B cell (primary cell): Measurements from ENCODE around the gene HNRNPF. TPM values are rescaled to one million over a fixed set of nuclear protein-coding genes. Genes with fewer than 3 reads are reported as not detected.

Experiments used
- ATAC-seq: fragments of 200-7000 bp; cut with Tn5 transposase; one replicate; pipeline ENCODE4 v1.10.0; 2021; ENCODE audit warnings: low read depth, mild to moderate bottlenecking, moderate number of reproducible peaks, moderate library complexity
- CTCF ChIA-PET: fragments of 350-600 bp; sonication (Branson Sonifier 250); formaldehyde crosslinking; loops from one replicate; lab custom pipeline; 2021; ENCODE audit warnings: antibody characterized with exemption, inconsistent platforms; lab: Charles Lee
- POLR2A ChIA-PET: fragments of 350-600 bp; sonication (Branson Sonifier 250); formaldehyde crosslinking; loops from one replicate; lab custom pipeline; 2021; ENCODE audit warnings: antibody characterized with exemption; lab: Charles Lee
- DNase-seq: peaks from one replicate; pipeline ENCODE4 v3.0.0; 2013
- H2AFZ ChIP-seq: 2 replicates; pipeline ENCODE4 v1.6.1; 2012; ENCODE audit warnings: mild to moderate bottlenecking, low read depth, low read length; ENCODE audit not compliant: insufficient read depth, poor library complexity, severe bottlenecking
- H3K27ac ChIP-seq, 2 donors: 1 replicate in 1 of 2; 2 replicates in 1 of 2; pipeline ENCODE4 v1.5.1; 2012 to 2013; ENCODE audit warnings: low read length in 2 of 2, mild to moderate bottlenecking in 2 of 2, moderate library complexity in 1 of 2
- H3K27me3 ChIP-seq, 4 experiments: fragments of 200-600 bp in 1 of 4; sonication (generic) in 1 of 4; replicated peaks in 1 of 4; 1 replicate in 2 of 4; 2 replicates in 2 of 4; pipeline versions ENCODE4 v1.6.1 to v1.7.0; 2013 to 2016; ENCODE audit warnings: low read length in 3 of 4, mild to moderate bottlenecking in 2 of 4, mixed read lengths in 1 of 4, moderate library complexity in 1 of 4; ENCODE audit not compliant: insufficient read depth in 4 of 4, control insufficient read depth in 3 of 4; ENCODE audit errors: control extremely low read depth in 1 of 4
- H3K36me3 ChIP-seq, 2 experiments: replicated peaks in 1 of 2; 1 replicate in 1 of 2; 2 replicates in 1 of 2; pipeline versions ENCODE4 v1.6.1 to v1.7.1; 2013; ENCODE audit warnings: low read length in 1 of 2; ENCODE audit not compliant: insufficient read depth in 2 of 2, control insufficient read depth in 1 of 2; ENCODE audit errors: control extremely low read depth in 1 of 2, extremely low read depth in 1 of 2
- H3K4me1 ChIP-seq, 2 donors: fragments of 200-600 bp in 1 of 2; sonication (generic) in 1 of 2; 1 replicate in 1 of 2; 2 replicates in 1 of 2; pipeline versions ENCODE4 v1.5.1 to v1.6.1; 2013 to 2017; ENCODE audit warnings: low read length in 2 of 2; ENCODE audit not compliant: control insufficient read depth in 2 of 2, insufficient read depth in 2 of 2
- H3K4me2 ChIP-seq: replicated peaks from 2 replicates; pipeline ENCODE3; 2012; ENCODE audit warnings: mild to moderate bottlenecking, low read depth, low read length; ENCODE audit not compliant: poor library complexity, severe bottlenecking
- H3K4me3 ChIP-seq, 5 experiments: fragments of 200-600 bp in 1 of 5; sonication (generic) in 1 of 5; 1 replicate in 3 of 5; 2 replicates in 2 of 5; pipeline versions ENCODE4 v1.5.1 to v1.7.0; 2011 to 2016; ENCODE audit warnings: low read length in 4 of 5, mild to moderate bottlenecking in 4 of 5, low read depth in 2 of 5, control low read depth in 1 of 5, moderate library complexity in 1 of 5; ENCODE audit not compliant: insufficient read depth in 1 of 5; ENCODE audit errors: control extremely low read depth in 1 of 5, extremely low read depth in 1 of 5
- H3K79me2 ChIP-seq: fragments of 200-600 bp; sonication (generic); one replicate; pipeline ENCODE4 v1.6.0; 2016; ENCODE audit warnings: low read length; ENCODE audit not compliant: control insufficient read depth, insufficient read depth
- H3K9ac ChIP-seq: fragments of 200-600 bp; sonication (generic); 2 replicates; pipeline ENCODE4 v1.6.1; 2017; ENCODE audit warnings: mild to moderate bottlenecking, low read length, moderate library complexity
- H3K9me3 ChIP-seq, 3 donors: one replicate each; pipeline versions ENCODE4 v1.6.1 to v1.7.1; 2013; ENCODE audit warnings: low read length in 2 of 3; ENCODE audit not compliant: control insufficient read depth in 2 of 3, insufficient read depth in 1 of 3; ENCODE audit errors: control extremely low read depth in 1 of 3
- H4K20me1 ChIP-seq: 2 replicates; pipeline ENCODE4 v1.6.0; 2012; ENCODE audit warnings: mild to moderate bottlenecking, low read length; ENCODE audit not compliant: insufficient read depth, control insufficient read depth, poor library complexity, severe bottlenecking
- H3K27ac Mint-ChIP-seq: one replicate; pipeline ENCODE4 v1.8.0; 2021; ENCODE audit warnings: mixed read lengths
- H3K27me3 Mint-ChIP-seq: one replicate; pipeline ENCODE4 v1.8.0; 2021; ENCODE audit warnings: mixed read lengths
- H3K4me1 Mint-ChIP-seq: one replicate; pipeline ENCODE4 v1.8.0; 2021; ENCODE audit warnings: mixed read lengths
- H3K4me3 Mint-ChIP-seq: one replicate; pipeline ENCODE4 v1.8.0; 2021; ENCODE audit warnings: mixed read lengths
- H3K9me3 Mint-ChIP-seq: one replicate; pipeline ENCODE4 v1.8.0; 2022; ENCODE audit warnings: mixed read lengths; ENCODE audit not compliant: insufficient read depth
- EZH2 ChIP-seq: IDR thresholded peaks from 2 replicates; pipeline ENCODE4 v1.6.1; 2012; ENCODE audit warnings: borderline replicate concordance, low read depth, mild to moderate bottlenecking, moderate library complexity, low read length; ENCODE audit not compliant: insufficient read depth, poor library complexity, severe bottlenecking
- WGBS: methylation state at CpG from one replicate; pipeline ENCODE4 v1.1.5; 2013; ENCODE audit warnings: missing lambda C conversion rate; ENCODE audit not compliant: insufficient coverage; 5-methylcytosine and 5-hydroxymethylcytosine counted together
- intact Hi-C: fragments of 100-400 bp; cut with micrococcal nuclease; formaldehyde crosslinking; loops from one replicate; pipeline ENCODE4 v1.10.0; 2022
- polyA plus RNA-seq: library from polyadenylated mRNA; depleted of rRNA; stranded (reverse); fragments of >200 nt; gene quantifications from 2 replicates; pipeline ENCODE4 v1.2.3, GENCODE V29; 2012
- total RNA-seq, 2 donors: library from RNA; stranded (reverse); fragments of 120-200 nt in 1 of 2; gene quantifications; 1 replicate in 1 of 2; 2 replicates in 1 of 2; pipeline versions ENCODE4 v1.2.3 to v1.2.4, GENCODE V29; 2013 to 2022
- TF ChIP-seq, protein P1 (sequence below): fragments of 200-600 bp; IDR thresholded peaks from one replicate; pipeline ENCODE4 v1.8.0; 2022; ENCODE audit warnings: antibody characterized with exemption, mild to moderate bottlenecking

The HNRNPF gene
- total and polyA plus RNA-seq, 2 donors (not counting 1 experiment from before 2014, with no cell fraction given): 76.7 to 161 TPM

DNA sequence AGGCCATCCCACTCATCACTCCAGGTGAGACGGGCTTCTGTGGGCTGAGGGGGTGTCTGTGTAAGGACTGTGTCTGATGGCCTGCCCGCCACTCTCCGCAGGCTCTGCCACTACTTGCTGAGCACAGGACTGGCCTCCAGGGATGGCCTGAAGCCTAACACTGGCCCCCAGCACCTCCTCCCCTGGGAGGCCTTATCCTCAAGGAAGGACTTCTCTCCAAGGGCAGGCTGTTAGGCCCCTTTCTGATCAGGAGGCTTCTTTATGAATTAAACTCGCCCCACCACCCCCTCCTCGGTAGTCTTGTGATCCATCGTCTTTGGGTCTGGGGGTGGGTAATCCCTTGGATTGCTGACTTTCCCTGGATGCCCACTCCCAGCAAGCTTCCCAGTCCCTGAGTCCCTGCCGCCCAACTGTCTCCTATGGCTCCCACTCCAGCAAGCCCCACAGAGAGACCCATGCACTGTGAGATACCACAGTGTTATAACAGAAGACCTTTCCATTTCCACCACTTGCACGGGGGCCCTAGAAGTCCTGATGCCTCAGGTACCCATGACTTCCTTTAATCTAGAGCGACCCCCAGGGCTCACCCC lies 32.8 kb downstream of the HNRNPF start:
- Histone ChIP-seq H3K27me3 (no peaks in the 10 kb centered on the region), H3K36me3 (no peaks in the 10 kb centered on the region), H3K4me1 (no peaks in the 10 kb centered on the region), H4K20me1 (no peaks in the 10 kb centered on the region), H3K27ac (no peak overlapping the region), H2AFZ (no peak overlapping the region), H3K79me2 (no peaks in the 10 kb centered on the region), H3K9me3 (no peaks in the 10 kb centered on the region), H3K4me2 (no peak overlapping the region), H3K9ac (no peak overlapping the region), H3K4me3 (no peak overlapping the region)
- POLR2A ChIA-PET: no interaction called here
- TF ChIP-seq EZH2: no peak
- TF ChIP-seq, protein P1, sequence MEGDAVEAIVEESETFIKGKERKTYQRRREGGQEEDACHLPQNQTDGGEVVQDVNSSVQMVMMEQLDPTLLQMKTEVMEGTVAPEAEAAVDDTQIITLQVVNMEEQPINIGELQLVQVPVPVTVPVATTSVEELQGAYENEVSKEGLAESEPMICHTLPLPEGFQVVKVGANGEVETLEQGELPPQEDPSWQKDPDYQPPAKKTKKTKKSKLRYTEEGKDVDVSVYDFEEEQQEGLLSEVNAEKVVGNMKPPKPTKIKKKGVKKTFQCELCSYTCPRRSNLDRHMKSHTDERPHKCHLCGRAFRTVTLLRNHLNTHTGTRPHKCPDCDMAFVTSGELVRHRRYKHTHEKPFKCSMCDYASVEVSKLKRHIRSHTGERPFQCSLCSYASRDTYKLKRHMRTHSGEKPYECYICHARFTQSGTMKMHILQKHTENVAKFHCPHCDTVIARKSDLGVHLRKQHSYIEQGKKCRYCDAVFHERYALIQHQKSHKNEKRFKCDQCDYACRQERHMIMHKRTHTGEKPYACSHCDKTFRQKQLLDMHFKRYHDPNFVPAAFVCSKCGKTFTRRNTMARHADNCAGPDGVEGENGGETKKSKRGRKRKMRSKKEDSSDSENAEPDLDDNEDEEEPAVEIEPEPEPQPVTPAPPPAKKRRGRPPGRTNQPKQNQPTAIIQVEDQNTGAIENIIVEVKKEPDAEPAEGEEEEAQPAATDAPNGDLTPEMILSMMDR: no peak
- WGBS: 94% methylated on average over 4 of the region's 9 CpGs
- Mint-ChIP-seq H3K4me3 (no peak overlapping the region), H3K9me3 (no peaks in the 10 kb centered on the region), H3K4me1 (no peaks in the 10 kb centered on the region), H3K27ac (no peak overlapping the region), H3K27me3 (peaks cover 6% of the 10 kb centered on the region)
- intact Hi-C loops: no loop called here
- DNase-seq (no peak), ATAC-seq (no peak)
- CTCF ChIA-PET: interaction anchor here (0.5 kb wide), 1 partner anchor 84 kb away, joined by 3 read pairs; no protein-coding TSS in a partner anchor

DNA sequence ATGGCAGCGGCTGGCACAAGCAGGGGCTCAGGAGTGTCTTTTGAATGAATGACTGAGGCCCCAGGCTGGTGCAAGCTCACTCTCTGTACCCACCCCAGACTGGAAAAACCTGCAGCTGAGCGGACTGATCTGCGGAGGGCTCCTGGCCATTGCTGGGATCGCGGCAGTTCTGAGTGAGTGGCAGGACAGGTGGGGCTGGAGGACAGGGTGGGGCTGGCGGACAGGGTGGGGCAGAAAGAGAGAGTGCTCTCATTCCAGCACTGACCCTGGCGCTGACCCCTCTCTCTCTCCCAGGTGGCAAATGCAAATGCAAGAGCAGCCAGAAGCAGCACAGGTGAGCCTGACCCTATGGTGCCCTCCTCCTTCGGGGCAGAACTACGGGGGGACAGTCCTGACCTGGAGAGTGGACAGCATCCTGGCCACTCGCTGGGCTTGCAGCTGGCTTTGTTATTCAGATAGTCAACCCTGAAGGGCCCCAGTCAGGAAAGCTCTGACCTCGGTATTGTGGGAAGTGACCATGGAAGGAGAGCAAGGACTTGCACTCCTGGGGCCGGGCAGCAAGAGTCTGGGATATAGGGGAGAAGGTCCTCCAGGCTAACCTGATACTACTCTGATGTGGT lies 33.5 kb downstream of the HNRNPF start:
- no peak for ATAC-seq
- no peak overlapping the region for H3K4me2 ChIP-seq
- H3K27me3 ChIP-seq: no peaks in the 10 kb centered on the region
- H3K27ac ChIP-seq: no peak overlapping the region
- no peak overlapping the region for H3K27ac Mint-ChIP-seq
- H3K36me3 ChIP-seq: no peaks in the 10 kb centered on the region
- H4K20me1 ChIP-seq: no peaks in the 10 kb centered on the region
- no peak overlapping the region for H3K4me3 ChIP-seq
- H3K27me3 Mint-ChIP-seq: peaks cover 6% of the 10 kb centered on the region
- H3K9me3 ChIP-seq: no peaks in the 10 kb centered on the region
- WGBS: 87% methylated on average over 7 of the region's 12 CpGs
- no peak overlapping the region for H3K9ac ChIP-seq
- POLR2A ChIA-PET: no interaction called here
- CTCF ChIA-PET: no interaction called here
- no peak overlapping the region for H3K4me3 Mint-ChIP-seq
- H3K4me1 Mint-ChIP-seq: no peaks in the 10 kb centered on the region
- no peaks in the 10 kb centered on the region for H3K4me1 ChIP-seq
- H3K79me2 ChIP-seq: no peaks in the 10 kb centered on the region
- no peak overlapping the region for H2AFZ ChIP-seq
- intact Hi-C loops: no loop called here
- DNase-seq: no peak
- TF ChIP-seq, protein P1: no peak
- no peak for TF ChIP-seq EZH2
- no peaks in the 10 kb centered on the region for H3K9me3 Mint-ChIP-seq
